ENCODE measurements around the gene ARAP2.
"Not testable (repeated sequence)": the region's sequence is repeated elsewhere in the genome, so short reads cannot be mapped to it uniquely, and the experiment has no call there.

The ARAP2 gene

DNA sequence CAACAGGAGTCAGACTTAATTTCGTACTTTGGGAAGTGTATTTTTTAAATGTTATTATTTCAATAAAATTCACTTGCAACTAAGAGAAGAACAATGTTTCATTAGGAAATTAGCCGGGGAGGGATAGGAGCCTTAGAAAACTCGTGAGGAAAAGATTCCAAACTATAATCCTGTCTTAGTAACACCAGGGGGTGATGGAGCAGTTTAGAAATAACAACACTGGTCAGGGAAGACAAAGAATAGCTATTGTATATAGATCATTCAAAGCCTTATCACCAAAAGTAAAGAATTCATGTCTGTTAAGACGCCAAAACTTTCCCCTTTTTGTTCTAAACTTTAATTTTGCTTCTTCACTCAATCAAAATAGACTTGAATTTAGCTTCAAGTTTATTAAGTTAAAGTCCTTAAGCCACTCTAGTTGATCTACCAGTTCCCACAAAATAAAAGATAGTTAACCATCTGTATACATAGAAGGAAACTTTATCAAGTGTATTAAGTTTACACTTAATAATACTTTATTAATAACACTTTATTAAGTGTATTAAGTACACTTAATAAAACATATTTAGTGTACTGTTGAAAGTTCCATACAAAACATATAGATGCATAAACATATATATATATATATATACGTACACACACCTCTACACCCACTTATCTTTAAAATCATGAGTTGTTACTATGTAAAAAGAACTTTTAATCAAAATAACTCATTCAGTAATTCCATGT, 60.5 kb downstream of the ARAP2 start:
- ATAC-seq (replicated peaks; ENCODE audit: extremely low read depth, poor library complexity, severe bottlenecking): no peak
- Mint-ChIP-seq H3K36me3 (ENCODE audit: insufficient read depth) (peaks cover 29% of the 10 kb centered on the region), H3K9me3 (no peaks in the 10 kb centered on the region), H3K27me3 (no peaks in the 10 kb centered on the region), H3K4me3 (no peak overlapping the region), H3K27ac (ENCODE audit: low read depth) (no peak overlapping the region), H3K4me1 (peaks cover 43% of the 10 kb centered on the region)
- DNase-seq (ENCODE audit: low spot score in 2 of 2): no peak

DNA sequence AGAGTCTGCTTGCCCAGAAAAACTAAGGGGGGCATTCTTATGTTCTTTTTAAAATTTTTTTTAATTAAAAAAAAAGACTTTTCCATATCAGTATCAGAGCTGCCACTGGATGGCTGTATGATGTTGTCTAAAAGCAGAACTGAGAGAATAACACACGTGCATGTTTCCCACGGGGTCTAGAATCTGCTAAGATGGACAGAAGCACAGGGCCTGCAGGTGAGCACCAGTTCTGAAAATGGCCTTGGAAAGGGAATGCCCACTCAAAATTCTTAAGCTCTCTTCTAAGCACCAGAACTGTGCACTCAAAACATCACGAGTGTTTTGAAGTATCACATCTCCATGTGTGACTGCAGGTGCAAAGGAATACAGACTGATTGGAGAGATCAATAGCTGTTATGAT, 61.1 kb downstream of the ARAP2 start:
- Mint-ChIP-seq H3K36me3 (ENCODE audit: insufficient read depth) (peaks cover 32% of the 10 kb centered on the region), H3K27me3 (no peaks in the 10 kb centered on the region), H3K9me3 (no peaks in the 10 kb centered on the region), H3K27ac (ENCODE audit: low read depth) (no peak overlapping the region), H3K4me3 (no peak overlapping the region), H3K4me1 (peaks cover 43% of the 10 kb centered on the region)
- DNase-seq (ENCODE audit: low spot score in 2 of 2): no peak
- no peak for ATAC-seq (replicated peaks; ENCODE audit: extremely low read depth, poor library complexity, severe bottlenecking)

DNA sequence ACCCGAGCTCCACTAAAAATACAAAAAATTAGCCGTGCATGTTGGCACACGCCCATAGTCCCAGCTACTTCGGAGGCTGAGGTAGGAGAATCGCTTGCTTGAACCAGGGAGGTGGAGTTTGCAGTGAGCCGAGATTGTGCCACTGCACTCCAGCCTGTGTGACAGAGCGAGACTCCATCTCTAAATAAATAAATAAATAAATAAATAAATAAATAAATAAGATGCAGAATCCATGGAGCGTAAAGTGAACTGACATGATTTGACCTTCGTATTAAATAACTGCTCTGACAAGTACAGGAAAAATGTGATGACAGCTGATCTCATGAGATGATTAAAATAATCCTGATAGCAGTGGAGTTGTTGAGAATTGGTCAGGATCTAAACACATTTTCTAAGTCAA, 62.0 kb downstream of the ARAP2 start:
- H3K27me3 Mint-ChIP-seq; H3K9me3 Mint-ChIP-seq; ATAC-seq (replicated peaks; ENCODE audit: extremely low read depth, poor library complexity, severe bottlenecking); DNase-seq (ENCODE audit: low spot score in 2 of 2); H3K27ac Mint-ChIP-seq (ENCODE audit: low read depth); H3K4me3 Mint-ChIP-seq: not testable (repeated sequence)
- Mint-ChIP-seq H3K4me1 (peaks cover 46% of the 10 kb centered on the region), H3K36me3 (ENCODE audit: insufficient read depth) (peaks cover 34% of the 10 kb centered on the region)

DNA sequence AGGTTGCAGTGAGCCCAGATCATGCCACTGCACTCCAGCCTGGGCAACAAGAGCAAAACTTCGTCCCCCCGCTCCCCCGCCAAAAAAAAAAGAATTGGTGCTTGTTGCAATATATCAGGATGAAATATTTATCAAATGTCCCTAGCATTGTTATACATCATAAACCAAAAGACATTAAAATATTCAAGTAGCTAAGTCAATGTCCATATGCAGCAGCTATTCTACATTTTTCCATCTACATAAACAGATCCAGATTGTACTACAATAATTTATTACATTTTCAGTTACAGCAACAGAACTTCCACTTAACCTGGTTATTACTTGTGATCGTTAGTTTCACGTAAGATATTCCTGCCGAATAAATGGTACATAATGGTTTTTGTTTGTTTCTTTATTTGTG, 64.1 kb downstream of the ARAP2 start:
- peaks cover 46% of the 10 kb centered on the region for H3K4me1 Mint-ChIP-seq
- no peak overlapping the region for H3K27ac Mint-ChIP-seq (ENCODE audit: low read depth)
- H3K4me3 Mint-ChIP-seq: no peak overlapping the region
- H3K27me3 Mint-ChIP-seq: no peaks in the 10 kb centered on the region
- no peaks in the 10 kb centered on the region for H3K9me3 Mint-ChIP-seq
- H3K36me3 Mint-ChIP-seq (ENCODE audit: insufficient read depth): peaks cover 27% of the 10 kb centered on the region
- DNase-seq (ENCODE audit: low spot score in 2 of 2) (no peak), ATAC-seq (replicated peaks; ENCODE audit: extremely low read depth, poor library complexity, severe bottlenecking) (no peak)

DNA sequence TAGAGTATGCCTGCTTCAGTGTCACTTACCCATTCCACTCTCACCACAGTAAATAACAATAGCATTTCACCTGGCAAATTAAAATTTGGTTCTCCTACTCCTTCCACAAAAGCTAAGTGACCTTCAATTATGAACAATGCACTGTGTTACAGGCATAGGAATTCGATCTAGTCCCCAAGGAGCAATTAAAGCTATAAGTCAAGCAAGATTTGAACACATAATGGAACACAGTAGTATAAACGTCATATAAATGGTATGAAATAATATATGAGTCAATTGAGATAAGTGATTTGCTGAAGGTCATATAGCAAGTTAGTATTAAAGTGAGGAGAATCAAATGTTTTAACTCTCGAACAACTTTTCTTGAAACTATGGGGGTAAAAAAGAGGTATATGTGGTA, 65.8 kb downstream of the ARAP2 start:
- H3K27ac Mint-ChIP-seq (ENCODE audit: low read depth): no peak overlapping the region
- no peaks in the 10 kb centered on the region for H3K27me3 Mint-ChIP-seq
- no peak overlapping the region for H3K4me3 Mint-ChIP-seq
- H3K9me3 Mint-ChIP-seq: no peaks in the 10 kb centered on the region
- peaks cover 30% of the 10 kb centered on the region for H3K36me3 Mint-ChIP-seq (ENCODE audit: insufficient read depth)
- ATAC-seq (replicated peaks; ENCODE audit: extremely low read depth, poor library complexity, severe bottlenecking): no peak
- H3K4me1 Mint-ChIP-seq: peaks cover 54% of the 10 kb centered on the region
- no peak for DNase-seq (ENCODE audit: low spot score in 2 of 2)

DNA sequence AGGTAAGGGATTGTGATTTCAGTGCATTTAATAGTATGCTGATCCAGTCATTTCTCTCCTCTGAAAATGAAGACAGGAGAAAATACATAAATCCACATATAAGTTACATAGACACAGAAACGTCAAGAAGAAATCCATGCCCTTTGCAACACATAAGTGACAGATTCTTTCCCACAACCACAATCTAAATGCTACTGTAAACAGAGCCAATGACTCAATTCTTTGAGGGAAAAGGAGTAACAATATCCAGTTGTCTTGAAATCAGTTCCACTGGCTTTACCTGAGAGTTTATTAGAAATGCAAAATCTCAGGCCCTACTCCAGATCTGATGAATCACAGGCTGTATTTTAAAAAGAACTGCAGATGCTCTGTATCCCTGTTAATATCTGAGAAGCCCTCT, 66.4 kb downstream of the ARAP2 start:
- Mint-ChIP-seq H3K4me3 (no peak overlapping the region), H3K27me3 (no peaks in the 10 kb centered on the region), H3K27ac (ENCODE audit: low read depth) (peak overlapping the region; percentile 39), H3K4me1 (peaks cover 54% of the 10 kb centered on the region), H3K9me3 (no peaks in the 10 kb centered on the region), H3K36me3 (ENCODE audit: insufficient read depth) (peaks cover 30% of the 10 kb centered on the region)
- DNase-seq (ENCODE audit: low spot score in 2 of 2): no peak
- no peak for ATAC-seq (replicated peaks; ENCODE audit: extremely low read depth, poor library complexity, severe bottlenecking)

DNA sequence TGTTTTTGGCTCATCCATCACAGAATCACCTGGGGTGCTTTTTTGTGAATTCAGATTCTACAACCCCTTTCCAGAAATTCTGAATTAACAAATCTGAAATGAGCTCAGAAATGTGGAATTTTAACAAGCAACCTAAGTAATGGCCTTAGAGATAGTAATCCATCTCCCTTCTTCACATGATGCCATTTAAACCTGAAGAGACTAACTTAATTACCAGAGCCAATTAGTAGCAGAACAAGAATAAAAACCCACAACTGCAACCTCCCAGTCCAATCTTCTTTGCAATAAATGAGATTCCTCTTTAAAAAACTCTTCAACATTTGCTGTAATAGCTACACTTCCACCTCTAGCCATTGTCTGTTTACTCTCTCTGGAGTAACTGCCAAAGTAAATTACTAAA, 69.7 kb downstream of the ARAP2 start:
- Mint-ChIP-seq H3K4me1 (peaks cover 26% of the 10 kb centered on the region), H3K27ac (ENCODE audit: low read depth) (peak overlapping the region; percentile 11), H3K9me3 (no peaks in the 10 kb centered on the region), H3K36me3 (ENCODE audit: insufficient read depth) (peaks cover 22% of the 10 kb centered on the region), H3K27me3 (no peaks in the 10 kb centered on the region), H3K4me3 (no peak overlapping the region)
- ATAC-seq (replicated peaks; ENCODE audit: extremely low read depth, poor library complexity, severe bottlenecking): no peak
- no peak for DNase-seq (ENCODE audit: low spot score in 2 of 2)

DNA sequence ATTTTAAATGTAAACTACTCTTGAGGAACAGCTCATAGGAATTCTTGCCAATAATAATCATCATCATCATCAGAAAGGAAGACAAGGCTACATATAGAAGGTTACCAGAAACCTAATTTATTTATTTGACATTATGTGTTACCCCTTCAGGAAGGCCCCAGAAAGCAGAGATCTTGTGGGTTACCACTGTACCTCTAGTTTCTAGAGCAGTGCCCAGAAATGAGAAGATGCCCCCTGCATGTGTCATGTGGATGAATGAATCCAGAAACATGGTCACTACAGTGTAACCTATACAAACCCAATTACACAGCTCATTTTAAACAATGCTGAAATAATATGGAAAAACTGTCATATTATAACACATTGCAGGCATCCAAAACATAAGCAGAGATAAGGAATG, 70.4 kb downstream of the ARAP2 start:
- ATAC-seq (replicated peaks; ENCODE audit: extremely low read depth, poor library complexity, severe bottlenecking): no peak
- peaks cover 22% of the 10 kb centered on the region for H3K36me3 Mint-ChIP-seq (ENCODE audit: insufficient read depth)
- no peaks in the 10 kb centered on the region for H3K27me3 Mint-ChIP-seq
- no peak overlapping the region for H3K27ac Mint-ChIP-seq (ENCODE audit: low read depth)
- no peaks in the 10 kb centered on the region for H3K9me3 Mint-ChIP-seq
- no peak overlapping the region for H3K4me3 Mint-ChIP-seq
- H3K4me1 Mint-ChIP-seq: peaks cover 20% of the 10 kb centered on the region
- no peak for DNase-seq (ENCODE audit: low spot score in 2 of 2)

DNA sequence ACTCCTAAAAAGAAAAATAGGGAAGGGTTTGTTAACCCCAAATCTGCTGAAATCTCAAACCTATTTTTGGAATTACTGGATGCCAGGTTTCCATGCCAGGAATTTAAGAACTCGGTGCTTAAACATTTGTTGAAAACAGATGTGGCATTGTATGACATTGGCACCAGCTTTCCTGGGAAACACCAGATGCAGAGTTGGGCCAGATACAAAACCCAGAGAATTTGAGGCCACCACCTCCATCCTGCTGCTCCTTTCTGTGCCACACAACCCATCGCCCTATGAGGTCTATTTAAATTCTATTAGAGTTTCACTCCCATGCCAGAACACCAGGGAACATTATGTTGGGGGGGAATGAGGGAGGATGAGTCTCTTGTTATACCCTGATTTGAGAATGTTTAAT, 71.7 kb downstream of the ARAP2 start:
- ATAC-seq (replicated peaks; ENCODE audit: extremely low read depth, poor library complexity, severe bottlenecking) (no peak), DNase-seq (ENCODE audit: low spot score in 2 of 2) (no peak)
- Mint-ChIP-seq H3K4me1 (peaks cover 15% of the 10 kb centered on the region), H3K4me3 (no peak overlapping the region), H3K27ac (ENCODE audit: low read depth) (no peak overlapping the region), H3K27me3 (no peaks in the 10 kb centered on the region), H3K9me3 (no peaks in the 10 kb centered on the region), H3K36me3 (ENCODE audit: insufficient read depth) (peaks cover 22% of the 10 kb centered on the region)

DNA sequence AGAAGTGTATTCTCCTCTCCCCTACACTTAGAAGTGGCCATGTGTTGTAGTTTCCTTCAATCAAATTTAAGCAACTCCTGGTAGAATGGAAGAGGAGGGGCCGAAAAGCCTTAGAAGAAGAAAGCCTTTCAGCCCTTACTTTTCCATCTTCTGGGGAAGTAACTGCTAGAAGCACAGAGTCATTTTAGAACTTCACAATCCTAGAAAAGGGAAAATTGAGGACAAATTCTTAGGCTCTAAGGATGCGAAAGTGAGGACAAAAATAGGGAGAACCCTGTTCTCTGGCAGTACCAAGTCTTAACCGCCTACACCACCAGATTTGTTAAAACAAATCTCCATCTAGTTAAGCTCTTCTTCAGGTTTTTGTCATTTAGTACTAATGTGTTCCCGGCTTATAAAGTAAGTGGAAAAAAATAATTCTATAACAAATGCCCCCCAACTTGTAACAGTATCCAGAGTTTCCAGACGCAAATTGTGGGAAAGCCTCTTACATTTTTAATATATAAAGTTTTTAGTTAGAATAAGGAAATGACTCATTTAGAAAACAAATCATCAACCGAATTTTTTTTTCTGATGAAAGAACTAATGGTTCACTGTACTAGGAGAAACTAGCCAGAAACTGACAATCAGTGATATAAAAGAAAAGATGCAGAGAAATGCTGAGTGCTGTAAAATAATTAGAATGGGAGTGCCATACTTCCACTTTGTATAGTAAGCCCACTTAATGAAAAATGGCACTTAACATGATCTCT, 76.0 kb downstream of the ARAP2 start:
- Mint-ChIP-seq H3K36me3 (ENCODE audit: insufficient read depth) (peaks cover 29% of the 10 kb centered on the region), H3K4me1 (peaks cover 19% of the 10 kb centered on the region), H3K27ac (ENCODE audit: low read depth) (peak overlapping the region; percentile 50), H3K27me3 (no peaks in the 10 kb centered on the region), H3K9me3 (no peaks in the 10 kb centered on the region), H3K4me3 (no peak overlapping the region)
- DNase-seq (ENCODE audit: low spot score in 2 of 2): no peak
- ATAC-seq (replicated peaks; ENCODE audit: extremely low read depth, poor library complexity, severe bottlenecking): no peak

DNA sequence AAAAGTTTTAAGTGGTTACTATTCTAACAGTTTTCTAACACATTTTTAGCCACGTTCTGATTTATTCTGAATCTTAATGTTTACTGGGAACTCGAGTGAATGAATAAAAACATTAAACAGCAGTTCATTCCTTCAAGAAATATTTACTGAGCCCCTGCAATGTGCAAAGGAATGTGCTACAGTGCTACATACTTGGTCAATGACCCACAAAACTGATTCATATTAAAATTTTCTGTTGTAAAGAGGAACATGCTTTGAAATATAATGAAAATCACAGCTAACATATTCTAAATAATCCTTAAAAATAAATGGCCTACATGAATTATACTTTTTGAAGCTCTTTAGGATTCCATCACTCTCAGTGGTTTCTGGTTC, 78.7 kb downstream of the ARAP2 start:
- peaks cover 35% of the 10 kb centered on the region for H3K4me1 Mint-ChIP-seq
- peaks cover 48% of the 10 kb centered on the region for H3K36me3 Mint-ChIP-seq (ENCODE audit: insufficient read depth)
- H3K9me3 Mint-ChIP-seq: no peaks in the 10 kb centered on the region
- ATAC-seq (replicated peaks; ENCODE audit: extremely low read depth, poor library complexity, severe bottlenecking): no peak
- no peak overlapping the region for H3K4me3 Mint-ChIP-seq
- no peak overlapping the region for H3K27ac Mint-ChIP-seq (ENCODE audit: low read depth)
- DNase-seq (ENCODE audit: low spot score in 2 of 2): no peak
- H3K27me3 Mint-ChIP-seq: no peaks in the 10 kb centered on the region

DNA sequence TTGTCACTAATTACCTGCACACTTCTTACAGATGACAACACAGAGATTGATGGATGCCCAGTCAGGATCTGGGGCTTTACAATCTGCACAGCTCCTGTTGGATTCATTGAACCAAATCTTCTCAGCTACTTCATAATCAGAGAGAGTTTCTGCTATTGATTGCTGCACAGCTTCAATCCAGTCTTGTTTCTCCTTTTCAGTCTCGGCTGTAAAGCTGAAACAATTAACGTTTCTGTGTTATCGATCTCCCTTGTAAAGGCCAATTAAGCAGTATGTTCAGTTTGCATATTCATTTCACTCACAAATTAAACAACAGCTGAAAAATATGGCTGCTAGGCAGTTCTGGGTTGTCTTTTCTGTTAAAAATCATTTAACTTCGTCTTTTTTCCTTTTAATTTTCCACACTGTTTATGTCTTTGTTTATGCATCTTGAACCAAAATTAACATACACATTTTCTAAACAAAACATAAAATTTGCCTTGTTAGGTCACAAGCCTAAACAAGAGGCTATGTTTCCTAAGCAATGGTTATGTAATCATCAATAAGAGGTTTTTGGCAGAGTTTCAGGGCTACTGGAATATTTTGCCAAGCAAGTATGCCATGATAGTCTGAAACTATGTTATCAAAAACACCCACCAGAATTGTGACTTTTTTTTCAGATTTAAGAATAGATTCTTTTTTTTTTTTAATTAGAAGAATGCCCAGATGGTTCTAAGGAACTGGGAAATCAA, 79.2 kb downstream of the ARAP2 start:
- Mint-ChIP-seq H3K27me3 (no peaks in the 10 kb centered on the region), H3K36me3 (ENCODE audit: insufficient read depth) (peaks cover 51% of the 10 kb centered on the region), H3K27ac (ENCODE audit: low read depth) (no peak overlapping the region), H3K4me3 (no peak overlapping the region), H3K9me3 (no peaks in the 10 kb centered on the region), H3K4me1 (peaks cover 35% of the 10 kb centered on the region)
- ATAC-seq (replicated peaks; ENCODE audit: extremely low read depth, poor library complexity, severe bottlenecking) (no peak), DNase-seq (ENCODE audit: low spot score in 2 of 2) (no peak)

DNA sequence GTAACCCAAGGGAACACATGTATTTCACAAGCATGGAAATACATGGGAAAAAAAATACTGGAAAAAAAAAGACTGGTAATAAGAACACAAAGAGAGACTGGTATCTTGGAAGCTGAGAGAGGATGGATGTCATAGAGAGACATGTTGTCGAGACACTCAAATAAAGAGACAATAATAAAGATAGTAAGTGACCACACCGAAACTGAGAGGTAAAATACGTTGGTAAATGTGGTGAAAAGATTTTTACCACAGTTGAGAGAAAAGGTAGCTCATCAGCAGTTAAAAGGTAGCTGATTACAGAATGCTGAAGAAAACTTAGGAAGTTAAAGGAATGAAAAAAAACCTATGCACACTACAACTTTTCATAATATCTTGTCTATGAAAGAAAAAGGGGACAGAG, 81.1 kb downstream of the ARAP2 start:
- no peak overlapping the region for H3K4me3 Mint-ChIP-seq
- H3K9me3 Mint-ChIP-seq: no peaks in the 10 kb centered on the region
- H3K27ac Mint-ChIP-seq (ENCODE audit: low read depth): peak overlapping the region; percentile 64
- peaks cover 34% of the 10 kb centered on the region for H3K4me1 Mint-ChIP-seq
- DNase-seq (ENCODE audit: low spot score in 2 of 2) (no peak), ATAC-seq (replicated peaks; ENCODE audit: extremely low read depth, poor library complexity, severe bottlenecking) (no peak)
- H3K36me3 Mint-ChIP-seq (ENCODE audit: insufficient read depth): peaks cover 63% of the 10 kb centered on the region
- H3K27me3 Mint-ChIP-seq: no peaks in the 10 kb centered on the region
